C4-2B (cell line): ENCODE measurements around the gene DDR1.

Source experiments
- CTCF ChIP-seq: fragments of 450-650 bp; conservative IDR thresholded peaks from 2 replicates; pipeline ENCODE4 v1.5.1; 2017; ENCODE audit warnings: mild to moderate bottlenecking
- ZFX ChIP-seq: fragments of 450-650 bp; IDR thresholded peaks from 2 replicates; pipeline ENCODE4 v1.6.1; 2017

- TF ChIP-seq CTCF (no peak), ZFX (no peak)
These were observed 47.0 kb downstream of the DDR1 start for GRCh38 chr6:30931272-30931671.
